ENCODE results near the gene PDZRN3.
A peak's percentile ranks its signal among the peaks of the same experiment; 100 is the strongest.

The PDZRN3 gene

DNA sequence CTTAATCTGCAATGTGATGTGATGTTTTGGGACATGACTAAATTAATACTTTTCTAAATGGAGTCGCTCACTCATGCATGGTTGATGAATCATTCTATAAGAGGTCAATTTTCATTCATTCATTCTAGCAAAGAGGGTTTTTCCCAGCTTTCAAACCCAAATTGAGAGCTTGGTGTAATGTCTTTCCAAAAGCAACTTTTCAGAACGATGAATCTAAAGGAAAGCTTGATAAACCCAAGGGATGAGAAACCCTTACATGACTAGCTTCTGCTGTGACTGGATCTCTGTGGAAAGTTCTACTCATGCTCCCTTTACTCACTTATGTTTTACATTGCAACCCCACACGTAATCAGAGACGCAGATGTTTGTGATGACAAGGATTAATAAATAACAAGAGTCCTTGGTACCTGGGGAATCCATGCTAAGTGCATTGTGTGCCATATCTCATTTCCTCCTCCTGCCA lies 47.7 kb downstream of the PDZRN3 start:
- TF ChIP-seq, protein P1, sequence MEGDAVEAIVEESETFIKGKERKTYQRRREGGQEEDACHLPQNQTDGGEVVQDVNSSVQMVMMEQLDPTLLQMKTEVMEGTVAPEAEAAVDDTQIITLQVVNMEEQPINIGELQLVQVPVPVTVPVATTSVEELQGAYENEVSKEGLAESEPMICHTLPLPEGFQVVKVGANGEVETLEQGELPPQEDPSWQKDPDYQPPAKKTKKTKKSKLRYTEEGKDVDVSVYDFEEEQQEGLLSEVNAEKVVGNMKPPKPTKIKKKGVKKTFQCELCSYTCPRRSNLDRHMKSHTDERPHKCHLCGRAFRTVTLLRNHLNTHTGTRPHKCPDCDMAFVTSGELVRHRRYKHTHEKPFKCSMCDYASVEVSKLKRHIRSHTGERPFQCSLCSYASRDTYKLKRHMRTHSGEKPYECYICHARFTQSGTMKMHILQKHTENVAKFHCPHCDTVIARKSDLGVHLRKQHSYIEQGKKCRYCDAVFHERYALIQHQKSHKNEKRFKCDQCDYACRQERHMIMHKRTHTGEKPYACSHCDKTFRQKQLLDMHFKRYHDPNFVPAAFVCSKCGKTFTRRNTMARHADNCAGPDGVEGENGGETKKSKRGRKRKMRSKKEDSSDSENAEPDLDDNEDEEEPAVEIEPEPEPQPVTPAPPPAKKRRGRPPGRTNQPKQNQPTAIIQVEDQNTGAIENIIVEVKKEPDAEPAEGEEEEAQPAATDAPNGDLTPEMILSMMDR (IDR thresholded peaks at IDR 0.05): no peak
- DNase-seq: no peak
- intact Hi-C loops (cut with DNase I; ENCODE audit: low total_unique reads): no loop called here
- Histone ChIP-seq H3K27ac (no peak overlapping the region), H3K4me1 (peaks cover 0 to 68% (median 13%) of the 10 kb centered on the region in 4 donors), H3K4me3 (no peak overlapping the region), H3K9me3 (no peaks in the 10 kb centered on the region), H3K36me3 (no peaks in the 10 kb centered on the region), H3K27me3 (no peaks in the 10 kb centered on the region)

DNA sequence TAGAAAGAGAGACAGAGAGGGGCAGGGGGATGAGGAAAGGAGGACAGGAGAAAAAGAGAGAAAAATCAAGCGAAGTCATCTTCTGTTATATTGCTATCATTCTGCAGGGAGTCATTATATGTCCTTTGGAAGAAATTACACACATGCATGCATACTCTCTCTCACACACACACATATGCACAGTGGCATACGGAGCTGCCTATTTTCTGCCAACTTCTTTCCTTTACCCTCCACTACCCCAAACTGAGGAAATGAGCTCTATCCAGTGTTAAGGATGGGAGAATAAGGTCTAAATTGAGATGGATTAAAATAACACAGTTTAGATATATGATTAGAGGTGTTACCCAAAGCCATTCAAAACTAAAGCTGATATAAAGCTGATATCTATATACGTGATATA lies 48.8 kb downstream of the PDZRN3 start:
- TF ChIP-seq, protein P1 (IDR thresholded peaks at IDR 0.05): no peak
- Histone ChIP-seq H3K9me3 (no peaks in the 10 kb centered on the region), H3K27ac (no peak overlapping the region), H3K4me3 (no peak overlapping the region), H3K27me3 (no peaks in the 10 kb centered on the region), H3K36me3 (no peaks in the 10 kb centered on the region), H3K4me1 (peaks cover 0 to 68% (median 18%) of the 10 kb centered on the region in 4 donors)
- intact Hi-C loops (cut with DNase I; ENCODE audit: low total_unique reads): no loop called here
- no peak for DNase-seq

DNA sequence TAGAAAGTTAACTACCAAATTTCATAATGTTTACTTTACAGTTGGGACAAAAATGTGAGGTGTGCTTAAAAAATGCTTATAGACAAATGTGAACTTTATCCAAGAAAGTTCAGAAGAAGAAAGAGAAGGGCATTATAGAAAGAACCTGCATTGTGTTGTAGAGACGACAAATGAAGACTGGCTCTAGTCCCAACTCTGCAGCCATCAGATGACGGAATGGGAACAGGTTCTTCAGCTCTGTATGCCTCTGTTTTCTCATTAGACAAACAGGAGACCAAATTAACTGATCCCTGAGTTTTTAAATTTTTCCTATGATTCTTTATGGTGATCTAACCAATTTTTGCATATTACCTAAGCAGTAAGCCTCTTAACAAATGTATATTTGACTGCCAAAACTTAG lies 49.2 kb downstream of the PDZRN3 start:
- DNase-seq: no peak
- intact Hi-C loops (cut with DNase I; ENCODE audit: low total_unique reads): no loop called here
- Histone ChIP-seq H3K27me3 (no peaks in the 10 kb centered on the region), H3K4me1 (peaks cover 0 to 68% (median 16%) of the 10 kb centered on the region in 4 donors), H3K9me3 (no peaks in the 10 kb centered on the region), H3K36me3 (no peaks in the 10 kb centered on the region), H3K27ac (no peak overlapping the region), H3K4me3 (no peak overlapping the region)
- TF ChIP-seq, protein P1 (IDR thresholded peaks at IDR 0.05): no peak

DNA sequence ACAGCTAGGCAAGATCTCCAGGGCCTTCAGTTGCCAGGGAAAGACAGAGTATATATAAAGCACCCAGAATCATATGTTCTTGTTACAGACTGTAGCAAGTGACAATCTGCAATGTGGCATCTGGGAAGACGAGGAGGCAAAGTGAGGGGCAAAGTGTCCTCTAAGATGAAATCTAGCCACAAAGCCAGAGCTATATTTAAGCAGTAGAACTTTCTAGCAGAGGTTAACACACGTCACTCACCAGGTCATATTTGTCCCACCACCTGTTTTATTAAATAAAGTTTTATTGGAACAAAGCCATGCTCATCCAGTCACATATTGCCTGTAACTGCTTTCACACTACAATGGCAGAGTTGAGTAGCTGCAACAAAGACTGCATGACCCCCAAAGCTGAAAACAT lies 51.5 kb downstream of the PDZRN3 start:
- no peak for DNase-seq
- peaks cover 0 to 79% (median 12%) of the 10 kb centered on the region in 4 donors for H3K4me1 ChIP-seq
- H3K36me3 ChIP-seq: no peaks in the 10 kb centered on the region
- no peak overlapping the region for H3K4me3 ChIP-seq
- no peak overlapping the region for H3K27ac ChIP-seq
- no peaks in the 10 kb centered on the region for H3K27me3 ChIP-seq
- no peaks in the 10 kb centered on the region for H3K9me3 ChIP-seq
- intact Hi-C loops (cut with DNase I; ENCODE audit: low total_unique reads): no loop called here
- TF ChIP-seq, protein P1 (IDR thresholded peaks at IDR 0.05): no peak

DNA sequence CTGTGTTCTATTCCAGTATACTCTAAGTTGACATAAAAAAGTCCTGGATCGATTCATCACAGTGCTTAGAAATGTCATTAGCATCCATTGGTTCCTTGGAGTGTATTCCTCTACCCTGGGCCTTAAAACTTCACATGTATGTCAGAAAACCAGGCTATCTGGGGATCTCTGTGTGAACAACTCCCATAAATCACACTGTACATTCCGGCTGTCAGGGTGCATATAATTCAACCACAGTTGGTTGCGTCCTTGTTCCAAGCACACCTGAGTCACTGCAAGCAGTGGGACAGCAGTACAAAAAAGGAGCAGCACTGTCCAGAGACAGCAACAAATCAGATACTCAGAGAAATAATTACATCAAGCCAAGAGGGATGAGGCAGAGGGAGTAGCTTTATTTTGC lies 52.4 kb downstream of the PDZRN3 start:
- Histone ChIP-seq H3K27ac (no peak overlapping the region), H3K36me3 (no peaks in the 10 kb centered on the region), H3K4me3 (no peak overlapping the region), H3K4me1 (peaks cover 0 to 82% (median 14%) of the 10 kb centered on the region in 4 donors), H3K27me3 (no peaks in the 10 kb centered on the region), H3K9me3 (no peaks in the 10 kb centered on the region)
- intact Hi-C loops (cut with DNase I; ENCODE audit: low total_unique reads): no loop called here
- TF ChIP-seq, protein P1 (IDR thresholded peaks at IDR 0.05): no peak
- DNase-seq: no peak

DNA sequence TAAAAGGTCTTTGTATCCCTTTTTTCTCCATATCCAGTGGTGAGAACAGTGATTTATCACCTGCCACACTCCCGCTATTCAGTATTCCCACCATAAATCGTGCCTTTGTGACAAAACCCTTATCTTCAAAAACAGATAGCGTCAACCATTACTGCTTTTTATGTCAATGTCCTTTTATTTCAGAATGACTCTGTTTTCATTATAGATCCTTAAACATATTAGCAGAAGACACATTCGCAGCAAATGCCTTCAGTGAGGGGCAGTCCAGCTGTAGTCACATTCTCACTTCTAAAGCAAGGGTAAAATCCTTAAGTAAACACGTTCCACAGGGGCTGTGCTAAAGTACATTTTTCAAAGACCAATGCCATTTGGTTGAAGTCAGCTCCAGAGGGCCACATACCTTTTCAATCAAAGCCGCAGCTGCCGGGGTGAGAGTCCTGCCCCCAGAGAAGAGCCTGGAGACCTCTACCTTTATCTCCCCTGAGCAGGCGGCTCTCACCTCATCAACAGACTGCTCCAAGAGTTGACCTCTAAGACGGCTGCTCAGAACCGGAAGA lies 53.4 kb downstream of the PDZRN3 start:
- Histone ChIP-seq H3K4me1 (peaks cover 0 to 73% (median 14%) of the 10 kb centered on the region in 4 donors), H3K27me3 (no peaks in the 10 kb centered on the region), H3K27ac (peak overlapping the region; percentile 41 to 50), H3K9me3 (no peaks in the 10 kb centered on the region), H3K4me3 (no peak overlapping the region), H3K36me3 (no peaks in the 10 kb centered on the region)
- no peak for DNase-seq
- intact Hi-C loops (cut with DNase I; ENCODE audit: low total_unique reads): no loop called here
- TF ChIP-seq, protein P1 (IDR thresholded peaks at IDR 0.05): no peak

Data from tibial artery (tissue), 4 donors.